OCI-LY1 (cell line): ENCODE measurements around the gene SELENBP1.

ENCODE experiments used
- H2AFZ ChIP-seq: fragments of 200-600 bp; sonication (generic), shearing (Covaris generic); 2 replicates; pipeline ENCODE4 v1.6.0; 2014; ENCODE audit warnings: antibody characterized with exemption, mild to moderate bottlenecking, low read length
- H3F3A ChIP-seq: fragments of 200-600 bp; sonication (generic), shearing (Covaris generic); 2 replicates; pipeline ENCODE4 v1.6.0; 2014; ENCODE audit warnings: mild to moderate bottlenecking, antibody characterized with exemption, low read length, moderate library complexity; ENCODE audit not compliant: insufficient read depth
- H3K27ac ChIP-seq: fragments of 200-600 bp; sonication (generic); 2 replicates; pipeline ENCODE4 v1.5.1; 2014; ENCODE audit warnings: low read length, mixed run types, mild to moderate bottlenecking, low read depth; ENCODE audit not compliant: poor library complexity, severe bottlenecking
- H3K27me3 ChIP-seq: fragments of 200-600 bp; sonication (generic); 2 replicates; pipeline ENCODE4 v1.6.0; 2014; ENCODE audit warnings: antibody characterized with exemption, mild to moderate bottlenecking, low read length, moderate library complexity; ENCODE audit not compliant: insufficient read depth
- H3K36me3 ChIP-seq: fragments of 200-600 bp; sonication (generic); 2 replicates; pipeline ENCODE4 v1.6.1; 2014; ENCODE audit warnings: mild to moderate bottlenecking, antibody characterized with exemption, low read length, moderate library complexity, mixed read lengths; ENCODE audit not compliant: insufficient read depth
- H3K4me1 ChIP-seq: fragments of 200-600 bp; sonication (generic); 2 replicates; pipeline ENCODE4 v1.5.1; 2014; ENCODE audit warnings: mild to moderate bottlenecking, low read length, moderate library complexity; ENCODE audit not compliant: insufficient read depth, severe bottlenecking
- H3K4me2 ChIP-seq: fragments of 200-600 bp; sonication (generic), shearing (Covaris generic); 2 replicates; pipeline ENCODE4 v1.6.1; 2014; ENCODE audit warnings: low read length
- H3K4me3 ChIP-seq: fragments of 200-600 bp; sonication (generic); 2 replicates; pipeline ENCODE4 v1.5.1; 2014; ENCODE audit warnings: low read length, low read depth, mild to moderate bottlenecking, mixed read lengths; ENCODE audit not compliant: poor library complexity, severe bottlenecking
- H3K79me2 ChIP-seq: fragments of 200-600 bp; shearing (Covaris generic); 2 replicates; pipeline ENCODE4 v1.6.1; 2016; ENCODE audit warnings: mixed run types, low read length, mixed read lengths; ENCODE audit not compliant: insufficient read depth
- H3K9ac ChIP-seq: fragments of 200-600 bp; sonication (generic), shearing (Covaris generic); 2 replicates; pipeline ENCODE4 v1.6.1; 2014; ENCODE audit warnings: mild to moderate bottlenecking, low read length, mixed read lengths
- H3K9me2 ChIP-seq: fragments of 200-600 bp; sonication (generic), shearing (Covaris generic); 2 replicates; pipeline ENCODE4 v1.6.1; 2014; ENCODE audit warnings: low read depth, mild to moderate bottlenecking, low read length, mixed read lengths
- H3K9me3 ChIP-seq: fragments of 200-600 bp; shearing (Covaris generic); 2 replicates; pipeline ENCODE4 v1.6.1; 2014; ENCODE audit warnings: low read length, mixed read lengths
- H4K20me1 ChIP-seq: fragments of 200-600 bp; sonication (generic), shearing (Covaris generic); 2 replicates; pipeline ENCODE4 v1.6.0; 2016; ENCODE audit warnings: mild to moderate bottlenecking, low read length; ENCODE audit not compliant: insufficient read depth
- EZH2 ChIP-seq: fragments of 200-600 bp; sonication (generic), shearing (Covaris generic); IDR thresholded peaks from 2 replicates; pipeline ENCODE4 v1.8.0; 2017; ENCODE audit warnings: borderline replicate concordance, mixed run types, mild to moderate bottlenecking, antibody characterized with exemption, low read length, moderate library complexity, mixed read lengths
- TF ChIP-seq, protein P1 (sequence below): fragments of 200-600 bp; sonication (generic), shearing (Covaris generic); IDR thresholded peaks from 2 replicates; pipeline ENCODE4 v1.5.1; 2017; ENCODE audit warnings: mild to moderate bottlenecking, antibody characterized with exemption, low read length, moderate library complexity, mixed read lengths

Gene SELENBP1

DNA sequence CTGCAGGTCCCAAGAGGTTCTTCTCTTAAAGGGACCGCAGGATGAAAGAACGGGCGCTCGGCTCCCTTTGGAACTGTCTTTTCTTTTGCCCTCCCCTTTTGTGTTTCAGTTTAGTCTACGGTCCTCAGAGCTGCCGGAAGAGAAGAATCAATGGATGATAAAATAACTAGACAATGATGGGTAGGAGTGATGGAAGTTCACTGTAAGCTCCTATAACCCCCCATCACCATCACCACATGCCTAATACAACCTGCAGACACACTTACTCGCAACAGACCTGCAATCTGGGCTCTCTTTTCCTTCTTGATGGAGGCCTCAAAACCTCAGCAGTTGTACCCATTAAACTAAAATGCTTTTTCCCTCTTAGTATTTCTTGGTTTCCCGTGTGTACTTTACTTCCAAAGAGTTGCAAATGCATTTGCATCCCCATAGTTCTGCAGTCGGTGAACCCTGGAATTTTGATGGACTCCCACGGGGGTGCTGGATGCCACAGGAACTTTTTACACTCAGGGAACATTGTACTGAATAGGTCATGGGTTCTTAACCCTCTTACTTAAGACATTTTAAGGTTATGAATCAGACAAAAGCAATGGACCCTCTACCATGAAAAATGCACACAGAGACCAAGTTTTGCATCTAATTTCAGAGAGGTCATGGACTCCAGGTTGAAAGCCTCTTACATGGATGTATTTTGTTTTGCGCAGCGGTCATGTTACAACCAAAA, 24.8 kb downstream of the SELENBP1 start:
- no peaks in the 10 kb centered on the region for H3F3A ChIP-seq
- no peaks in the 10 kb centered on the region for H3K9me2 ChIP-seq
- H4K20me1 ChIP-seq, result no peaks in the 10 kb centered on the region
- H2AFZ ChIP-seq, result peak overlapping the region; percentile 17
- no peaks in the 10 kb centered on the region for H3K79me2 ChIP-seq
- H3K9ac ChIP-seq, result peak overlapping the region; percentile 75
- H3K27ac ChIP-seq, result peak overlapping the region; percentile 91
- peaks cover 26% of the 10 kb centered on the region for H3K4me1 ChIP-seq
- H3K4me2 ChIP-seq, result peak overlapping the region; percentile 72
- H3K27me3 ChIP-seq, result no peaks in the 10 kb centered on the region
- peaks cover 7% of the 10 kb centered on the region; the same call in 1 of the 2 replicates for H3K9me3 ChIP-seq
- peak overlapping the region; percentile 71 for H3K4me3 ChIP-seq
- TF ChIP-seq, protein P1, sequence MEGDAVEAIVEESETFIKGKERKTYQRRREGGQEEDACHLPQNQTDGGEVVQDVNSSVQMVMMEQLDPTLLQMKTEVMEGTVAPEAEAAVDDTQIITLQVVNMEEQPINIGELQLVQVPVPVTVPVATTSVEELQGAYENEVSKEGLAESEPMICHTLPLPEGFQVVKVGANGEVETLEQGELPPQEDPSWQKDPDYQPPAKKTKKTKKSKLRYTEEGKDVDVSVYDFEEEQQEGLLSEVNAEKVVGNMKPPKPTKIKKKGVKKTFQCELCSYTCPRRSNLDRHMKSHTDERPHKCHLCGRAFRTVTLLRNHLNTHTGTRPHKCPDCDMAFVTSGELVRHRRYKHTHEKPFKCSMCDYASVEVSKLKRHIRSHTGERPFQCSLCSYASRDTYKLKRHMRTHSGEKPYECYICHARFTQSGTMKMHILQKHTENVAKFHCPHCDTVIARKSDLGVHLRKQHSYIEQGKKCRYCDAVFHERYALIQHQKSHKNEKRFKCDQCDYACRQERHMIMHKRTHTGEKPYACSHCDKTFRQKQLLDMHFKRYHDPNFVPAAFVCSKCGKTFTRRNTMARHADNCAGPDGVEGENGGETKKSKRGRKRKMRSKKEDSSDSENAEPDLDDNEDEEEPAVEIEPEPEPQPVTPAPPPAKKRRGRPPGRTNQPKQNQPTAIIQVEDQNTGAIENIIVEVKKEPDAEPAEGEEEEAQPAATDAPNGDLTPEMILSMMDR, result no peak
- H3K36me3 ChIP-seq, result peaks cover 34% of the 10 kb centered on the region

DNA sequence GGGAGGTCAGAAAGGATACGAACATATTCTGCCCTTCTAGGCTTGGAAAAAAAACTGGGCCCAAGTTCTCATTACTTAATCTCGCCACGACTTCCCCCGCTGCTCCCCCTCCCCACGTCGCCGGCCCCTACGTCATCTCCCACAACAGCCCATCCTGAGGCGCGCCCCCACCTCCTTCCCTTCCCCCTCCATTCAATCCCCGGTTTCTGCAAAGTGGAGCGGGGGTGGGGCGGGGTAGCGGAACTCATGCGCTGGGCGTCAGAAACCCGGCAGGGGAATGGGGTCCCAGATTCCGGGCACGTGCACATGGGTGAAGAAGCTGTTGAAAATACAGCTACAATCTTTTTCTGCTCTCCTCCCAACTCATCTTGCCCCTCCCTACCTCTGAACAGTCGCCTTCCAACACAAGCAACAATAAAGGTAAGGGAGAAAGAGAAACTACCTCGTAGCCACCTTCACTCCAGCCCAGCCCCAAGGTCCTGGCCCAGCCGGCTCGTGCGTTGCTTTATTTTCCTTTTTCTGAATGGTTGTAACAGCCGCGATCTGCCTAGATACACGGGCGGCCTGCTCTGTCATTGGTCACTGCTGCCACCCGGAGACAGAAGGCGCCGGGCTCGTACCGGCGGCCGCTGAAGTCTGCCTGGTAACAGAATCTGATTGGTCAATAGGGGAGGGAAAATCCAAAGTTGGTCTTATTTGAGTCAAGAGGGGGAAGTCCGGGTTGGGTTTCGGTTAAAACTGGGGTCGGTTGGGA, 25.6 kb downstream of the SELENBP1 start, which contains the start of gene RFX5:
TSS of gene RFX5 (minus strand) at position 484 of the 754 bp plus-strand sequence. CDS start 932 bp downstream, outside the sequence.
- Histone ChIP-seq H3K4me3 (peak within 1 kb of the TSS; percentile 71), H3K9ac (peak within 1 kb of the TSS; percentile 75), H3K4me2 (peak within 1 kb of the TSS; percentile 72), H2AFZ (peak within 1 kb of the TSS; percentile 17), H3K9me2 (no peaks in the 10 kb centered on the region), H3K79me2 (no peaks in the 10 kb centered on the region), H3K27me3 (no peaks in the 10 kb centered on the region), H3K4me1 (peaks cover 26% of the 10 kb centered on the region), H4K20me1 (no peaks in the 10 kb centered on the region), H3K27ac (peak within 1 kb of the TSS; percentile 91), H3K9me3 (peaks cover 3% of the 10 kb centered on the region; the same call in 1 of the 2 replicates), H3K36me3 (peaks cover 42% of the 10 kb centered on the region), H3F3A (no peaks in the 10 kb centered on the region)
- TF ChIP-seq EZH2, result no peak
- TF ChIP-seq, protein P1, result no peak

DNA sequence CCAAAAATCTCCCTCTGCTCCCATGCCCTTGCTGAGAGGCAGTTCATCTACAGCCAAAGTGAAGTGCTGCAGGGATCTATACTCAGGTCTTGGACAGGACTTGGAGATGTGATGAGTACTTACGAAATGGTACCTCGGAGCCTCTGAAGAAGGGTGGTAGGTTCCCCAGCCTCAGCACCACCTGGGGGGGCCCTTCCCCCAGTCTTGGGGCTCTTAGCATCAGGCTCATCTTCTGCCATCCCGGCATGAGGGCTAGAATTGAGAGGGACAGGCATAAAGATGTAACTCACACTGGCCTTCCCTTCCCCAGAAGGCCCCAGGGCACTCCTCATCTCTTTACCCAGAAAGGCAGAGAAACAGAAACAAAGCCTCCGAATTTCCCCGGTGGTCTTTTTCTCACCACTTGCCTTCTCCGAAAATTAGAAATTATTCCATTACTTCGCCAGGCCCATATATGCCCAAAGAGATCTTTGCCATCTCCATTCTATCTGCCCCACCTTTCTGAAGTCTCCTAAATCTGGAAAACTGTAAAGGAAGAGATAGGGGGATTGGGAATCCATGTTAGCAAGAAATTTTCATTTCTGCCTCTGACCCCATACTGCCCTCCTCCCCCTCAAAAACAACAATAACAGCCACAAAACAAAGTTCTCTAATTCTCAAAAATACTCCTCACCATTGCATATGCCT, 26.3 kb downstream of the SELENBP1 start:
- no peaks in the 10 kb centered on the region for H3K27me3 ChIP-seq
- peaks cover 30% of the 10 kb centered on the region for H3K4me1 ChIP-seq
- no peak overlapping the region for H2AFZ ChIP-seq
- H3F3A ChIP-seq, result peaks cover 5% of the 10 kb centered on the region; the same call in 1 of the 2 replicates
- peak overlapping the region; percentile 72 for H3K4me2 ChIP-seq
- H3K9me3 ChIP-seq, result no peaks in the 10 kb centered on the region; the same call in 1 of the 2 replicates
- H3K79me2 ChIP-seq, result no peaks in the 10 kb centered on the region
- no peaks in the 10 kb centered on the region for H4K20me1 ChIP-seq
- H3K9ac ChIP-seq, result peak overlapping the region; percentile 75
- TF ChIP-seq EZH2, result no peak
- TF ChIP-seq, protein P1, result no peak
- peak overlapping the region; percentile 91 for H3K27ac ChIP-seq
- peak overlapping the region; percentile 71 for H3K4me3 ChIP-seq
- peaks cover 49% of the 10 kb centered on the region for H3K36me3 ChIP-seq
- H3K9me2 ChIP-seq, result no peaks in the 10 kb centered on the region
